Stimulated activated CD8-positive, alpha-beta memory T cell treated with anti-CD3 and anti-CD28 coated beads, Interleukin-12 subunit alpha, Interleukin-12 subunit beta, amount 100 ng/mL, for 1 hour (primary cell): Measurements from ENCODE around the gene GLT8D2.
"Not testable (repeated sequence)": the region's sequence is repeated elsewhere in the genome, so short reads cannot be mapped to it uniquely, and the experiment has no call there.

Experiments used
- DNase-seq: peaks from one replicate; pipeline ENCODE4 v3.0.0-alpha.2; 2020; ENCODE audit warnings: low read depth

The GLT8D2 gene

GRCh38 chr12:104050436-104050835, 449 bp upstream of the GLT8D2 start:
- DNase-seq, result no peak

GRCh38 chr12:104049278-104049902, 597 bp downstream of the GLT8D2 start:
- no peak for DNase-seq

- no peak for DNase-seq
These were observed 1.2 kb downstream of the GLT8D2 start for GRCh38 chr12:104048811-104049210.

GRCh38 chr12:104048162-104048561, 1.8 kb downstream of the GLT8D2 start:
- no peak for DNase-seq

GRCh38 chr12:104046306-104046705, 3.7 kb downstream of the GLT8D2 start:
- DNase-seq, result no peak

- DNase-seq, result no peak
These were observed 5.8 kb downstream of the GLT8D2 start for GRCh38 chr12:104044158-104044557.

- DNase-seq, result no peak
These were observed 7.4 kb downstream of the GLT8D2 start for GRCh38 chr12:104042580-104042979.

- not testable (repeated sequence) for DNase-seq
These were observed 10.2 kb downstream of the GLT8D2 start for GRCh38 chr12:104039769-104040168.

GRCh38 chr12:104036143-104036542, 13.8 kb downstream of the GLT8D2 start:
- DNase-seq, result not testable (repeated sequence)

- DNase-seq, result not testable (repeated sequence)
These were observed 19.4 kb downstream of the GLT8D2 start for GRCh38 chr12:104030596-104030995.

- DNase-seq, result no peak
These were observed 23.0 kb downstream of the GLT8D2 start for GRCh38 chr12:104026841-104027599.

GRCh38 chr12:104025771-104026170, 24.2 kb downstream of the GLT8D2 start:
- DNase-seq, result no peak

GRCh38 chr12:104024348-104024747, 25.6 kb downstream of the GLT8D2 start:
- no peak for DNase-seq

- no peak for DNase-seq
These were observed 26.3 kb downstream of the GLT8D2 start for GRCh38 chr12:104023710-104024109.

- DNase-seq, result no peak
These were observed 27.2 kb downstream of the GLT8D2 start for GRCh38 chr12:104022786-104023185.

GRCh38 chr12:104021862-104022261, 28.1 kb downstream of the GLT8D2 start:
- not testable (repeated sequence) for DNase-seq

- no peak for DNase-seq
These were observed 37.7 kb downstream of the GLT8D2 start for GRCh38 chr12:104012331-104012730.

- no peak for DNase-seq
These were observed 38.7 kb downstream of the GLT8D2 start for GRCh38 chr12:104011253-104011652.

GRCh38 chr12:104010606-104011169, 39.3 kb downstream of the GLT8D2 start:
- no peak for DNase-seq

GRCh38 chr12:104010121-104010520, 39.9 kb downstream of the GLT8D2 start:
- no peak for DNase-seq

GRCh38 chr12:104006929-104007328, 43.1 kb downstream of the GLT8D2 start:
- no peak for DNase-seq

GRCh38 chr12:104003596-104003995, 46.4 kb downstream of the GLT8D2 start:
- no peak for DNase-seq

- DNase-seq, result no peak
These were observed 47.3 kb downstream of the GLT8D2 start for GRCh38 chr12:104002686-104003085.
